AG04449 (cell line): ENCODE data around the gene RHOG.

Experiments used
- CTCF ChIA-PET: fragments of 350-600 bp; formaldehyde crosslinking; extraction: SDS; loops from one replicate; lab custom pipeline; 2021; ENCODE audit warnings: antibody characterized with exemption; lab: Yijun Ruan, JAX
- POLR2A ChIA-PET: fragments of 400-600, 350-600 bp; formaldehyde crosslinking; extraction: SDS; loops from one replicate; lab custom pipeline; 2020; ENCODE audit warnings: antibody characterized with exemption, inconsistent platforms; lab: Yijun Ruan, JAX
- DNase-seq: peaks from one replicate; pipeline ENCODE4 v3.0.0-alpha.2; 2010; ENCODE audit warnings: low read depth, low spot score
- H3K4me3 ChIP-seq: 2 replicates; pipeline ENCODE4 v1.5.1; 2011; ENCODE audit warnings: low read depth, mild to moderate bottlenecking, control low read depth, low read length
- CTCF ChIP-seq: IDR thresholded peaks from one replicate; pipeline ENCODE4 v1.5.1; 2011; ENCODE audit warnings: mild to moderate bottlenecking, moderate library complexity, low read length, control low read depth, inconsistent platforms; ENCODE audit not compliant: insufficient read depth; ENCODE audit errors: missing control alignments

RHOG gene

GRCh38 chr11:3810446-3810845, 30.3 kb downstream of the RHOG start:
- no peak for DNase-seq
- ChIA-PET CTCF (interaction anchor here (1.0 to 8.5 kb wide), 7 partner anchors 9 to 263 kb away, joined by 3 to 73 read pairs (median 21); partner anchors contain the start of genes NUP98, RHOG and STIM1), POLR2A (interaction anchor here (0.7 kb wide), 1 partner anchor 13 kb away, joined by 3 read pairs; no protein-coding TSS in a partner anchor)
- no peak overlapping the region for H3K4me3 ChIP-seq
- TF ChIP-seq CTCF = no peak

DNA sequence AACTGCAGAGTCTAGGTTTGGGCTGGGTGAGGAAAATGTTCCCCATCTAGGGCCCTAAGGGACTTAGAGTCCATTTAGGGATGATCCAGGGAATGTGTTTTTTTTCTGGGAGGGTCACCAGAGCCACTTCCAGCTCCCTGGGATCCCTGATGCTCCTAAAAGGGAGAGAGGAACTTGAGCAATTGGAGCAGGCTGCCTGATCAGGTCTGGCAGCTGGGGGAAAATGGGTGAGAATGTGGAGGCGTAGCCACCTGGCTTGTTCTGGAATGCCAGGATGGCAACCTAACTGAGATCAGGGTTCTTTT, 31.2 kb downstream of the RHOG start:
- DNase-seq = no peak
- no peak overlapping the region for H3K4me3 ChIP-seq
- POLR2A ChIA-PET = no interaction called here
- TF ChIP-seq CTCF = no peak
- CTCF ChIA-PET = interaction anchor here (0.8 to 8.5 kb wide), 13 partner anchors 10 to 264 kb away, joined by 3 to 73 read pairs (median 8); partner anchors contain the start of genes NUP98, RHOG and STIM1

GRCh38 chr11:3808861-3809623, 31.7 kb downstream of the RHOG start:
- peak; percentile 19 for TF ChIP-seq CTCF
- POLR2A ChIA-PET = interaction anchor here (1.3 to 1.5 kb wide), 2 partner anchors 14 to 47 kb away, joined by 3 to 4 read pairs; partner anchors contain the start of gene STIM1
- H3K4me3 ChIP-seq = peak overlapping the region; percentile 77
- no peak for DNase-seq
- CTCF ChIA-PET = interaction anchor here (0.6 to 8.5 kb wide), 26 partner anchors 7 to 264 kb away, joined by 3 to 73 read pairs (median 6); partner anchors contain the start of genes NUP98, RHOG and STIM1

DNA sequence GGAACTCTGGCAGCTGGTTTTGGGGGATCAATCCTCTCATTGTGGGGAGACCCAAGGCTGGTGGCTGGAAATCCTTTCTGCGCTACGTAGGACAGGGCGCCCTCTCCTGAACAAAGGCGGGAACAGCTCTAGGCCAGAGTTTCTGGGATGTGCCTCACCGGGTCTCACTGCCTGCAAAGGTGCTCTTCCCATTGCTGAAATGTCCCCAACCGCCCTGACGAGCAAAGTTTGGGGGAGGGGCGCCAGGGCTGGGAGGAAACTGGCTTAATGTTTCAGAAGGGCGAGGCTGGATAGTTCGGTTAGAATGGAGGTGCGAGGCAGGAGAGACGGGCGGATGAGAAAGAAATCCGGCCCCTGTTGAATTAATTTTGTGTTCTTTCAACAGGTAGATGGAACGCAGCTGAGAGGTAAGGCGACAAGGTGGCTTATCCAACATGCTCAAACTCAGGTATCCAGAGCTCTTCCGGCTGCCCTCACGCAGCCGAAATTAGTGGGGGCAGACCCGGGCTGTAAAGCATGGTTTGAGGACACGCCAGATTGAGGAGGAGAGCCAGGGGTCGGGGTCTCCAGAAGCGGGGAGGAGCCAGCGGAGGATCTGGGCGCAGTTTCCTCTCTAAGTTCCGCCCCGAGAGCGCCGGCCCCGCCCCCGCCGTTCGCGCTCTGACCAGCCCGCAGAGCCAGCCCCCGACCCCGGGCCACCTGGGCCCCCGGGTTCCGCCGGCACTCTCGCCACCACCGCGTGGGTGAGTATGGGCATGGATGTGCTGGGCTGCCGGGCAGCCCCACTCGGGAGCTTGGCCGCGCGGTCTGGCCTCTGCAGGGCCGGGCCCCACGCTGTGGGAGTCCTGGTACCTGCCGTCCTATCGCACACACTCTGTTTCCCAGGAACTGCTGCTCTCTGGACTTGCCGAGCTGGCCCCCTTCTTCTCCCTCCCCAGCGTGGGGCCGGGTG, 32.6 kb downstream of the RHOG start, which contains the start of gene PGAP2:
TSS of gene PGAP2 (plus strand) at position 652 of the 952 bp plus-strand sequence. CDS start 2,700 bp downstream, outside the sequence.
- TF ChIP-seq CTCF = peak; percentile 81
- ChIA-PET CTCF (interaction anchor here (0.6 to 8.5 kb wide), 37 partner anchors 7 to 265 kb away, joined by 3 to 73 read pairs (median 4); partner anchors contain the start of genes NUP98, RHOG and STIM1), POLR2A (interaction anchor here (1.0 to 1.5 kb wide), 3 partner anchors 11 to 48 kb away, joined by 3 to 5 read pairs (median 4); partner anchors contain the start of genes NUP98 and STIM1)
- H3K4me3 ChIP-seq = peak within 1 kb of the TSS; percentile 77
- no peak for DNase-seq

DNA sequence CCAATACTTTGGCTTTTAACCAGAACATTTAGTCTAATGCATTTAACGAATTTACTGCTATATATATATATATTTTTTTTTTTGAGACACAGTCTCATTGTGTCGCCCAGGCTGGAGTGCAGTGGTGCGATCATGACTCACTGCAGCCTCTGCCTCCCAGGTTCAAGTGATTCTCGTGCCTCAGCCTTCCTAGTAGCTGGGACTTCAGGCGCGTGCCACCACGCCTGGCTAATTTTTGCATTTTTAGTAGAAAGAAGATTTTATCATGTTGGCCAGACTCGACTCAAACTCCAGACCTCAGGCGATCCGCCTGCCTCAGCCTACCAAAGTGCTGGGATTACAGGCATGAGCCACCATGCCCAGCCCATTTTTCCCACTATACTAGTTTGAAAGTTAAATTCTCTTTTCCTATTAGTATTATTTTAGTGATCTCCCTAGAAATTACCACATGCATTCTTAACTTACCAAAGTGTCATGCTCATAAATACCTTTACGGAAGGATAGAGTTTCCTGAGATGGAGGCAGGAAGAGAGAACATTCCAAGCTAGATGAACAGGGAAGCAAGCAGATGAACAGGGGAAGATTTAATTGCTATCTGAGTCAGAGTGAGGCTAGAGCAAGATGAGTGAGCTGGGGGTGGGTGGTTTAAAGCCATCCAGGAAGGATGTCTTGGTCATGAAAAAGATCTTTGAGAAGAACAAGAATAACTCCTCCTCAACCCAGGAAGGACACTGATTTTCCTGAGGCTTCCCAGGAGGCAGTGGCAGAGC, 36.8 kb downstream of the RHOG start:
- no peak overlapping the region for H3K4me3 ChIP-seq
- no peak for TF ChIP-seq CTCF
- ChIA-PET CTCF (interaction anchor here (1.5 to 8.5 kb wide), 2 partner anchors 31 to 270 kb away, joined by 3 to 73 read pairs; no protein-coding TSS in a partner anchor), POLR2A (no interaction called here)
- no peak for DNase-seq
